HepG2 (cell line): ENCODE results near the gene LNX2. TPM values are rescaled to one million over a fixed set of nuclear protein-coding genes. Genes with fewer than 3 reads are reported as not detected.
A peak's percentile ranks its signal among the peaks of the same experiment; 100 is the strongest.

Experiments
- ATAC-seq: fragments of 200-7000 bp; cut with Tn5 transposase; 3 replicates; pipeline ENCODE4 v1.9.1; 2020; ENCODE audit warnings: mild to moderate bottlenecking, moderate library complexity
- BruUV-seq: library from RNA; stranded (reverse); fragments of 400-500 nt; replicated peaks from 2 replicates; lab custom pipeline; 2021; lab: Mats Ljungman, UMichigan
- CTCF ChIA-PET: fragments of 300-600 bp; formaldehyde crosslinking; extraction: SDS; loops from one replicate; lab custom pipeline; 2021; ENCODE audit warnings: low total read pairs, inconsistent platforms, low intra/inter-chr PET ratio; lab: Yijun Ruan, JAX
- POLR2A ChIA-PET: fragments of 350-600 bp; sonication (Branson Sonifier 250); formaldehyde crosslinking; loops from one replicate; lab custom pipeline; 2020; ENCODE audit warnings: antibody characterized with exemption, inconsistent platforms; lab: Yijun Ruan, JAX
- DNase-seq: peaks from one replicate; pipeline ENCODE4 v3.0.0-alpha.2; 2015; ENCODE audit warnings: low spot score
- FAIRE-seq: peaks from 3 replicates; lab custom pipeline; 2011; peaks lifted over from hg19 to GRCh38; lab: Jason Lieb, UNC
- H2AFZ ChIP-seq: one replicate; pipeline ENCODE4 v1.6.1; 2011; ENCODE audit warnings: low read length, inconsistent platforms
- H3K27ac ChIP-seq: fragments of 300-600 bp; 3 replicates; pipeline ENCODE4 v1.8.0; 2011; ENCODE audit warnings: mixed run types, mild to moderate bottlenecking, mixed read lengths, low read length, inconsistent platforms; ENCODE audit not compliant: insufficient read depth; ENCODE audit errors: extremely low read length
- H3K27me3 ChIP-seq, 2 experiments: fragments of 200-600 bp in 1 of 2; 2 replicates in 1 of 2; 3 replicates in 1 of 2; pipeline versions ENCODE4 v1.6.0 to v1.8.0; 2011; ENCODE audit warnings: low read length in 2 of 2, mild to moderate bottlenecking in 2 of 2, moderate library complexity in 2 of 2, inconsistent platforms in 1 of 2; ENCODE audit not compliant: insufficient read depth in 2 of 2, control insufficient read depth in 1 of 2
- H3K36me3 ChIP-seq, 2 experiments: fragments of 200-600 bp in 1 of 2; replicated peaks in 1 of 2; 2 replicates in 1 of 2; 3 replicates in 1 of 2; pipeline versions ENCODE4 v1.5.1 to v1.8.0; 2011; ENCODE audit warnings: low read length in 2 of 2, inconsistent platforms in 1 of 2; ENCODE audit not compliant: insufficient read depth in 2 of 2, control insufficient read depth in 1 of 2
- H3K4me1 ChIP-seq: 2 replicates; pipeline ENCODE4 v1.5.1; 2012; ENCODE audit warnings: low read length, inconsistent platforms; ENCODE audit not compliant: insufficient read depth
- H3K4me2 ChIP-seq: 2 replicates; pipeline ENCODE4 v1.6.0; 2011; ENCODE audit warnings: low read depth, low read length, inconsistent platforms
- H3K4me3 ChIP-seq, 3 experiments: fragments of 200-600 bp in 1 of 3; sonication (generic), shearing (Covaris generic) in 1 of 3; replicated peaks in 1 of 3; 2 replicates each; pipeline ENCODE4 v1.5.1; 2011 to 2016; ENCODE audit warnings: low read length in 3 of 3, inconsistent platforms in 2 of 3, low read depth in 2 of 3, mild to moderate bottlenecking in 2 of 3, control low read depth in 1 of 3, mixed read lengths in 1 of 3; ENCODE audit not compliant: insufficient read depth in 1 of 3
- H3K79me2 ChIP-seq: one replicate; pipeline ENCODE4 v1.6.1; 2011; ENCODE audit warnings: low read length, inconsistent platforms; ENCODE audit not compliant: insufficient read depth
- H3K9ac ChIP-seq: 2 replicates; pipeline ENCODE4 v1.6.0; 2011; ENCODE audit warnings: mild to moderate bottlenecking, low read depth, low read length, inconsistent platforms; ENCODE audit not compliant: insufficient read depth
- H3K9me3 ChIP-seq: 2 replicates; pipeline ENCODE4 v1.5.1; 2012; ENCODE audit warnings: mild to moderate bottlenecking, low read length
- H4K20me1 ChIP-seq: 2 replicates; pipeline ENCODE4 v1.6.0; 2011; ENCODE audit warnings: inconsistent platforms, mild to moderate bottlenecking, low read length, moderate library complexity; ENCODE audit not compliant: insufficient read depth
- ARID2 ChIP-seq: sonication (generic); formaldehyde crosslinking; IDR thresholded peaks from 2 replicates; pipeline ENCODE4 v1.8.1; 2022; ENCODE audit warnings: mild to moderate bottlenecking, missing genetic modification reagents, borderline replicate concordance
- CHD4 ChIP-seq: fragments of 200-600 bp; sonication (generic); IDR thresholded peaks from 2 replicates; pipeline ENCODE4 v1.7.0; 2017; ENCODE audit warnings: mild to moderate bottlenecking, low read length, borderline replicate concordance
- KLF13 ChIP-seq: sonication (generic); formaldehyde crosslinking; IDR thresholded peaks from 2 replicates; pipeline ENCODE4 v1.4.0; 2020; ENCODE audit warnings: mild to moderate bottlenecking, missing genetic modification reagents
- NFE2 ChIP-seq: sonication (generic); formaldehyde crosslinking; IDR thresholded peaks from 2 replicates; pipeline ENCODE4 v1.4.0; 2020; ENCODE audit warnings: missing genetic modification reagents
- TBP ChIP-seq: sonication (generic); formaldehyde crosslinking; IDR thresholded peaks from 2 replicates; pipeline ENCODE4 v1.5.0; 2020; ENCODE audit warnings: missing genetic modification reagents
- TIGD3 ChIP-seq: sonication (generic); formaldehyde crosslinking; IDR thresholded peaks from 2 replicates; pipeline ENCODE4 v1.5.1; 2020; ENCODE audit warnings: mild to moderate bottlenecking, missing genetic modification reagents, borderline replicate concordance
- ZNF280D ChIP-seq: sonication (generic); formaldehyde crosslinking; IDR thresholded peaks from 2 replicates; pipeline ENCODE4 v1.5.1; 2020; ENCODE audit warnings: mild to moderate bottlenecking, missing genetic modification reagents
- ZNF530 ChIP-seq: sonication (generic); formaldehyde crosslinking; IDR thresholded peaks from 2 replicates; pipeline ENCODE4 v1.5.0; 2020; ENCODE audit warnings: low read depth, mild to moderate bottlenecking, missing genetic modification reagents
- WGBS: methylation state at CpG from one replicate; pipeline ENCODE4 v1.1.6; 2017; ENCODE audit warnings: low lambda C conversion rate; 5-methylcytosine and 5-hydroxymethylcytosine counted together
- in situ Hi-C: cut with HindIII; loops from 2 replicates; pipeline ENCODE4 v1.10.0; 2017; ENCODE audit warnings: low pct_unique_long_range_greater_than_20kb; ENCODE audit not compliant: extremely low pct_ligation_motif_present
- intact Hi-C: fragments of 100-400 bp; cut with micrococcal nuclease; formaldehyde crosslinking; loops from one replicate; pipeline ENCODE4 v1.10.0; 2022; ENCODE audit not compliant: unreplicated experiment
- polyA plus RNA-seq, 8 experiments: library from polyadenylated mRNA; depleted of rRNA in 3 of 8; stranded (reverse) in 7 of 8; unstranded in 1 of 8; fragments of >200 nt; fragmentation: Illumina TruSeq in 4 of 8; extraction: Trizol in 4 of 8; gene quantifications; 2 replicates each; pipeline versions ENCODE4 v1.2.1 to v1.2.3, GENCODE V29; 2011 to 2016; ENCODE audit warnings: low read depth in 4 of 8, missing spikeins in 1 of 8, mixed read lengths in 1 of 8; ENCODE audit not compliant: insufficient read depth in 1 of 8
- total RNA-seq, 5 experiments: library from RNA; depleted of rRNA; stranded (reverse); fragments of >200 nt; fragmentation: Illumina TruSeq; extraction: Trizol; gene quantifications; 2 replicates each; pipeline ENCODE4 v1.2.3, GENCODE V29; 2016; ENCODE audit warnings: low read depth in 1 of 5
- TF ChIP-seq, protein P1 (sequence below): sonication (generic); formaldehyde crosslinking; conservative IDR thresholded peaks from 2 replicates; pipeline ENCODE4 v1.4.0; 2020; ENCODE audit warnings: mild to moderate bottlenecking, missing genetic modification reagents, moderate library complexity

The LNX2 gene
- total and polyA plus RNA-seq, 2 of the 13 experiments (the other 11 are each of a cell fraction or from before 2014, with no cell fraction given) = 9.2 to 9.7 TPM

DNA sequence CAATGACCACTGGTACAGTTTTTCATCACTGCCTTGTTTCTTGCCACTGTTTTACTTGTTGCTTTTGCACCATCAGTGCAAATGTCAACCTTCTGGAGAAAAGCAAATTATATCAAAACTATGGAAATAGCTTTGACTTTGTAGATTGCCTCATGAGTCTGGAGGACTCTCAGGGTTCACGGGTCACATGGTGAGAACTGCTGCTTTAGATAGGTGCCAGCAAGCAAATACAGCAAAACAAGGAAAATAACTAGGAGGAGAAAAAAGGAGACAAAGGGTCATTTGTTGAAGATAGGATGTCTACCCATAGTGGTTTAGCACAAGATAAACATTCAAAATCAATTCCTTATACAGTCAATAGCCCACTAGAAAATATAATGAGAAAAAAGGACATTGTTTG lies 34.5 kb upstream of the LNX2 start (continued):
- TF ChIP-seq, protein P1, sequence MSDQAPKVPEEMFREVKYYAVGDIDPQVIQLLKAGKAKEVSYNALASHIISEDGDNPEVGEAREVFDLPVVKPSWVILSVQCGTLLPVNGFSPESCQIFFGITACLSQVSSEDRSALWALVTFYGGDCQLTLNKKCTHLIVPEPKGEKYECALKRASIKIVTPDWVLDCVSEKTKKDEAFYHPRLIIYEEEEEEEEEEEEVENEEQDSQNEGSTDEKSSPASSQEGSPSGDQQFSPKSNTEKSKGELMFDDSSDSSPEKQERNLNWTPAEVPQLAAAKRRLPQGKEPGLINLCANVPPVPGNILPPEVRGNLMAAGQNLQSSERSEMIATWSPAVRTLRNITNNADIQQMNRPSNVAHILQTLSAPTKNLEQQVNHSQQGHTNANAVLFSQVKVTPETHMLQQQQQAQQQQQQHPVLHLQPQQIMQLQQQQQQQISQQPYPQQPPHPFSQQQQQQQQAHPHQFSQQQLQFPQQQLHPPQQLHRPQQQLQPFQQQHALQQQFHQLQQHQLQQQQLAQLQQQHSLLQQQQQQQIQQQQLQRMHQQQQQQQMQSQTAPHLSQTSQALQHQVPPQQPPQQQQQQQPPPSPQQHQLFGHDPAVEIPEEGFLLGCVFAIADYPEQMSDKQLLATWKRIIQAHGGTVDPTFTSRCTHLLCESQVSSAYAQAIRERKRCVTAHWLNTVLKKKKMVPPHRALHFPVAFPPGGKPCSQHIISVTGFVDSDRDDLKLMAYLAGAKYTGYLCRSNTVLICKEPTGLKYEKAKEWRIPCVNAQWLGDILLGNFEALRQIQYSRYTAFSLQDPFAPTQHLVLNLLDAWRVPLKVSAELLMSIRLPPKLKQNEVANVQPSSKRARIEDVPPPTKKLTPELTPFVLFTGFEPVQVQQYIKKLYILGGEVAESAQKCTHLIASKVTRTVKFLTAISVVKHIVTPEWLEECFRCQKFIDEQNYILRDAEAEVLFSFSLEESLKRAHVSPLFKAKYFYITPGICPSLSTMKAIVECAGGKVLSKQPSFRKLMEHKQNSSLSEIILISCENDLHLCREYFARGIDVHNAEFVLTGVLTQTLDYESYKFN = 0 out of 2 replicates have a peak, but pooled peaks have one; percentile 16
- TF ChIP-seq, all 625 proteins: peak for 13

DNA sequence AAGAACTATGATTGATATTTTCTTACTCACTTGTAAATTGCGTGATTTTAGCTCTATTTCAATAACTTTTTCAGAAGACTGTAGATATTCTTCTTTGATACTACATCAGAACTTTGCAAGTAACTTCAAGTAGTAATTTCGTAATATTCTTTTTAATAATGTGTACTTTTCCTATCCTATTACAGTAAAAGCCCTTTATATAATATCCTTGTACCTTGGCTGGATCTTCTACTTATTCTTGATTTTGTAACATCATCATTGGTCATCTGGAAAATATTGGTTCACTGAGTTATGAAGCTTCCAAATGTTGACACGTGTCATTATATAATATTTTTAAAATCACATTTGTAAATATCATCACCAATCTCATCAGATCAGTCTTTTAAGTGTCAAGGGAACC lies 33.7 kb upstream of the LNX2 start:
- CTCF ChIA-PET = no interaction called here
- Histone ChIP-seq H3K4me1 (peaks cover 22% of the 10 kb centered on the region), H2AFZ (no peak overlapping the region), H3K9ac (no peak overlapping the region), H3K27ac (no peak overlapping the region), H3K27me3 (no peaks in the 10 kb centered on the region), H3K4me2 (no peak overlapping the region), H3K9me3 (peaks cover 11% of the 10 kb centered on the region), H3K79me2 (no peaks in the 10 kb centered on the region), H3K36me3 (peaks cover 5 to 18% of the 10 kb centered on the region in 2 experiments), H3K4me3 (no peak overlapping the region), H4K20me1 (no peaks in the 10 kb centered on the region)
- intact Hi-C loops = no loop called here
- ATAC-seq (no peak), FAIRE-seq (no peak), DNase-seq (no peak)
- TF ChIP-seq TIGD3 (CRISPR knock-in tag) (no peak), KLF13 (CRISPR knock-in tag) (no peak), ZNF280D (CRISPR knock-in tag) (no peak), ARID2 (CRISPR knock-in tag) (no peak), CHD4 (no peak), TBP (CRISPR knock-in tag) (no peak), NFE2 (CRISPR knock-in tag) (no peak), ZNF530 (CRISPR knock-in tag) (no peak)
- in situ Hi-C loops = no loop called here
- 97% methylated on average over 3 of the region's 3 CpGs for WGBS
- BruUV-seq = no TSS peak
- POLR2A ChIA-PET = no interaction called here
